GM12878 (cell line): Measurements from ENCODE around the gene PTPN5. TPM values are rescaled to one million over a fixed set of nuclear protein-coding genes. Genes with fewer than 3 reads are reported as not detected.

Experiments used
- CBX3 ChIP-seq: fragments of 200-600 bp; sonication (generic); IDR thresholded peaks from 2 replicates; pipeline ENCODE4 v1.6.1; 2016; ENCODE audit warnings: low read depth, borderline replicate concordance
- CEBPB ChIP-seq, 2 experiments: fragments of 150-350 bp in 1 of 2; IDR thresholded peaks; 2 replicates each; pipeline ENCODE4 v1.6.1; 2012 to 2014; ENCODE audit warnings: low read depth in 2 of 2, low read length in 2 of 2, borderline replicate concordance in 1 of 2, inconsistent platforms in 1 of 2
- EED ChIP-seq: sonication (generic); IDR thresholded peaks from 2 replicates; pipeline ENCODE4 v1.6.1; 2016; ENCODE audit warnings: antibody characterized with exemption, low read depth
- GATAD2B ChIP-seq: fragments of 450-650 bp; conservative IDR thresholded peaks from 2 replicates; pipeline ENCODE4 v1.6.1; 2017; ENCODE audit warnings: low read depth, mild to moderate bottlenecking, moderate library complexity
- MEF2B ChIP-seq: fragments of 450-650 bp; IDR thresholded peaks from 2 replicates; pipeline ENCODE4 v1.6.1; 2018; ENCODE audit warnings: mild to moderate bottlenecking, moderate library complexity; ENCODE audit not compliant: partially characterized antibody, poor library complexity, severe bottlenecking
- NRF1 ChIP-seq: conservative IDR thresholded peaks from 2 replicates; pipeline ENCODE4 v1.6.1; 2011; ENCODE audit warnings: mild to moderate bottlenecking, low read depth, low read length, improper control_type of control experiment
- POLR2AphosphoS2 ChIP-seq: IDR thresholded peaks from 2 replicates; pipeline ENCODE4 v1.6.1; 2011; ENCODE audit warnings: low read depth, mild to moderate bottlenecking, low read length, improper control_type of control experiment, moderate library complexity
- STAT3 ChIP-seq: IDR thresholded peaks from 2 replicates; pipeline ENCODE4 v1.6.1; 2011; ENCODE audit warnings: low read depth, low read length, improper control_type of control experiment
- TARDBP ChIP-seq: IDR thresholded peaks from 2 replicates; pipeline ENCODE4 v1.6.1; 2016; ENCODE audit warnings: borderline replicate concordance
- TCF7 ChIP-seq: IDR thresholded peaks from 2 replicates; pipeline ENCODE4 v1.6.1; 2014; ENCODE audit warnings: antibody characterized with exemption, borderline replicate concordance
- ZBTB33 ChIP-seq: fragments of 450-650 bp; IDR thresholded peaks from 2 replicates; pipeline ENCODE4 v1.6.1; 2017; ENCODE audit warnings: mild to moderate bottlenecking
- ZNF274 ChIP-seq: IDR thresholded peaks from one replicate; pipeline ENCODE4 v1.8.0; 2011; ENCODE audit not compliant: insufficient read length, insufficient read depth
- polyA plus RNA-seq, 11 experiments: library from polyadenylated mRNA; depleted of rRNA in 4 of 11; unstranded in 6 of 11; stranded (reverse) in 5 of 11; fragments of >200 nt; fragmentation: Nextera tagmentation in 4 of 11; fragmentation: Illumina TruSeq in 1 of 11; extraction: Ambion mirVana in 4 of 11; extraction: Trizol in 1 of 11; gene quantifications; 1 replicate in 1 of 11; 2 replicates in 10 of 11; pipeline versions ENCODE4 v1.2.1 to v1.2.3, GENCODE V29; 2011 to 2016; ENCODE audit warnings: inconsistent platforms in 2 of 11, missing spikeins in 2 of 11, low read depth in 1 of 11
- total RNA-seq, 4 experiments: library from RNA; depleted of rRNA in 3 of 4; stranded (reverse); fragments of >200 nt in 3 of 4; fragmentation: Illumina TruSeq in 1 of 4; extraction: Trizol in 1 of 4; gene quantifications; 2 replicates each; pipeline versions ENCODE4 v1.2.1 to v1.2.3, GENCODE V29; 2013 to 2021
- TF ChIP-seq, protein P1 (sequence below): IDR thresholded peaks from 2 replicates; pipeline ENCODE4 v1.6.1; 2011; ENCODE audit warnings: borderline replicate concordance, low read depth, mild to moderate bottlenecking, moderate library complexity, mixed read lengths, low read length; ENCODE audit not compliant: insufficient read depth; ENCODE audit errors: extremely low read length

The PTPN5 gene
- total and polyA plus RNA-seq, 10 of the 15 experiments (the other 5 are each of a cell fraction or from before 2014, with no cell fraction given) = 0.04 to 0.06 (median 0.05) TPM; not detected in 7

DNA sequence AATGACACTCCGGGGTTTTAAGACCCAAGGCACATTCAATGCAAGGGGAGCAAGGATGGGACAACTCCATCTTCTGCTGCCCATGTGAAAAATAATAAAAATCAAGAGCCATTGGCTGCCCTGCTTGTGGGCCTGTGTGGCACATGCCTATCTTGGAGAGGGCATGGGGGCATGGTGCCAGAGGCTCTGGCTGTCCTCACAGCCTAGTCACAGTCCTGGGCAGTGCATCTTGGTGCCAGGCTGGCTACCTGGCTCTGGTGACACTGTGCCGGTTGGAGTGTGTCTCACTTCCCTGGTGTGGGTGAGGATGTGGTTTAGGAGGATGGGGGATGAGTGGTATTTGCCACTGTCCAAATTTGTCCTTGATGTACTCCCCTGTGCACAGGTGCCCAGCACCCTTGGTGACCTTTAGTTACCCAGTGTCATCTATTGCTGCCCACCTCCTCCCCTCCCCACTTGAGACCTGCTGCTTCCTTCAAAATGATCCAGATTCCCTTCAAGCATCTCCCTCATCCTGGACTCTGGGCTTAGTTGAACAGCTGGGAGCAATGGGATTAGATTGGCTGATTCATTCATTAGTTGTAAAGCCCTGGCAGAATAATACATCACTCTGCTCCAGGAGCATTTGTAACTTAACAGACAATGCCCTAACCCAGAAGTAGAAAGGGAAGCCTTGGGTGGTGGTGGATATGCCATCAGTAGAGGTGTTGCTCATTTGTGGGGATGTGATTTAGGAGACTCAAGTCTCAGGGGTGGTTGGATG, 88.4 kb downstream of the PTPN5 start (continued):
- TF ChIP-seq ZBTB33 (no peak), TCF7 (no peak), STAT3 (no peak), NRF1 (no peak), TARDBP (no peak), GATAD2B (no peak), EED (no peak), MEF2B (no peak), CEBPB (IDR thresholded peaks at IDR 0.05; ENCODE audit: borderline replicate concordance in 1 of 2, low read depth in 2 of 2, low read length in 2 of 2) (no peak), CBX3 (no peak), POLR2AphosphoS2 (no peak), ZNF274 (no peak)
- TF ChIP-seq, protein P1, sequence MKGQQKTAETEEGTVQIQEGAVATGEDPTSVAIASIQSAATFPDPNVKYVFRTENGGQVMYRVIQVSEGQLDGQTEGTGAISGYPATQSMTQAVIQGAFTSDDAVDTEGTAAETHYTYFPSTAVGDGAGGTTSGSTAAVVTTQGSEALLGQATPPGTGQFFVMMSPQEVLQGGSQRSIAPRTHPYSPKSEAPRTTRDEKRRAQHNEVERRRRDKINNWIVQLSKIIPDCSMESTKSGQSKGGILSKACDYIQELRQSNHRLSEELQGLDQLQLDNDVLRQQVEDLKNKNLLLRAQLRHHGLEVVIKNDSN = no peak
